GM19452 (cell line): Measurements from ENCODE around the gene THOC6.
A peak's percentile ranks its signal among the peaks of the same experiment; 100 is the strongest.
"Not testable (repeated sequence)": the region's sequence is repeated elsewhere in the genome, so short reads cannot be mapped to it uniquely, and the experiment has no call there.

Experiments
- ATAC-seq: cut with Tn5 transposase; IDR thresholded peaks from one replicate; pipeline ENCODE4 v1.9.1; 2021; ENCODE audit not compliant: unreplicated experiment

Gene THOC6

GRCh38 chr16:3069146-3069545 is 45.3 kb downstream of the THOC6 start:
- not testable (repeated sequence) for ATAC-seq

GRCh38 chr16:3070608-3071111 is 46.8 kb downstream of the THOC6 start:
- ATAC-seq = no peak

GRCh38 chr16:3071655-3072054 is 47.8 kb downstream of the THOC6 start:
- ATAC-seq = no peak

- not testable (repeated sequence) for ATAC-seq
Measured at GRCh38 chr16:3072148-3072547, 48.3 kb downstream of the THOC6 start.

GRCh38 chr16:3072576-3073263 is 48.9 kb downstream of the THOC6 start:
- not testable (repeated sequence) for ATAC-seq

DNA sequence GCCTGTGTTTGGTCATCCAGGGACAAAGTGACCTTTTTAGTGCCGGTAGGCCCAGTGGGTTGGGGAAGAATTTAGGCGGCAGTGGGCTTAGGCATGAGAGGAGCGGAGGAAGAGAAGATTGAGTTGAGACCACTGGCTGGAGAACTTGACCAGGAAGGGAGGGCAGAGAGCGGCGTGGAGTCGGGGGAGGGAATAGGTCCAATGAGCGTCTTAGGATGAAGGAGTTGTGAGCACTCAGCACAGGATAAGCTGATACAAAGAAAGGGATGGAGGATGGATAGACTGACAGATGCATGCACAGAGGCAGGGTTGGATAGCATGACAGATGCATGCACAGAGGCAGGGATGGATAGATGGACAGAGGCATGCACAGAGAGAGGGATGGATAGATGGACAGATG is 49.6 kb downstream of the THOC6 start:
- ATAC-seq = no peak

GRCh38 chr16:3074860-3075522 is 51.2 kb downstream of the THOC6 start:
- peak; percentile 69 for ATAC-seq

DNA sequence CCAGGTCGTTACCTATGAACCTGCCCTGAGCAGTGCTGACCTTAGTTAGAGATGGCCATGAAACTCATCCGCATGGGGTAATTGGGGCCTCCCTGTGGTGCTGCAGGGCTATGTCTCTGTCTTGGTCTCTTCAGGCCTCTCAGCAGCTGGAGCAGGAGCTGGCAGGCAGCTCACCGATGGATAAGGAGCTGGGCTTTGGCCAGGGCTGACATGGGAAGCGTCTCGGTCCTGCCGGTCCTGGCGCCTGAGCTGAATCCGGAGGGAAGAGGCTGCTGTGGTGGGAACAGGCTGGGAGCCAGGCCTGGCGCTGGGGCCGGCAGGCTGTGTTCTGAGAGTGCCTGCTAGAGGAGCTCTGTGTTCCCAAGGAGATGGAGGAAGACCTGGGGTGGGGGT is 51.7 kb downstream of the THOC6 start:
- no peak for ATAC-seq

GRCh38 chr16:3075946-3076345 is 52.1 kb downstream of the THOC6 start:
- ATAC-seq = not testable (repeated sequence)

GRCh38 chr16:3076577-3076976 is 52.7 kb downstream of the THOC6 start:
- ATAC-seq = no peak
